Measurements from ENCODE around the gene RGS14.

The RGS14 gene

GRCh38 chr5:177377851-177378776 is 20.4 kb downstream of the RGS14 start:
- DNase-seq: no peak

- DNase-seq: peak in 2 of 56 donors; percentile 19 to 27
These were observed 21.5 kb downstream of the RGS14 start for GRCh38 chr5:177378884-177379883.

- no peak for DNase-seq
These were observed 23.0 kb downstream of the RGS14 start for GRCh38 chr5:177380805-177381126.

- peak in 10 of 56 donors; percentile 13 to 55 (median 26) for DNase-seq
These were observed 24.8 kb downstream of the RGS14 start for GRCh38 chr5:177382423-177383029.

- DNase-seq: no peak
These were observed 25.5 kb downstream of the RGS14 start for GRCh38 chr5:177383181-177383580.

GRCh38 chr5:177384134-177384533 is 26.4 kb downstream of the RGS14 start, which contains the start of gene SLC34A1:
TSS of gene SLC34A1 (plus strand) at chr5:177384434. CDS start at chr5:177385742, 1,308 bp downstream.
- no peak for DNase-seq

- no peak for DNase-seq
These were observed 28.0 kb downstream of the RGS14 start for GRCh38 chr5:177385720-177386119.

GRCh38 chr5:177386542-177386941 is 28.8 kb downstream of the RGS14 start:
- no peak for DNase-seq

GRCh38 chr5:177387405-177387804 is 29.7 kb downstream of the RGS14 start:
- no peak for DNase-seq

- no peak for DNase-seq
These were observed 30.9 kb downstream of the RGS14 start for GRCh38 chr5:177388521-177389052.

GRCh38 chr5:177389241-177390169 is 31.8 kb downstream of the RGS14 start:
- DNase-seq: no peak

- peak in 50 of 56 donors; percentile 9 to 86 (median 57) for DNase-seq
These were observed 32.9 kb downstream of the RGS14 start for GRCh38 chr5:177390363-177391300.

- no peak for DNase-seq
These were observed 35.0 kb downstream of the RGS14 start for GRCh38 chr5:177392765-177393164.

- DNase-seq: no peak
These were observed 35.6 kb downstream of the RGS14 start for GRCh38 chr5:177393206-177393765.

- no peak for DNase-seq
These were observed 36.3 kb downstream of the RGS14 start for GRCh38 chr5:177393990-177394389.

GRCh38 chr5:177396078-177396477 is 38.4 kb downstream of the RGS14 start:
- no peak for DNase-seq

- no peak for DNase-seq
These were observed 39.1 kb downstream of the RGS14 start for GRCh38 chr5:177396807-177397206.

GRCh38 chr5:177397875-177398390 is 40.2 kb downstream of the RGS14 start:
- no peak for DNase-seq

All from amygdala (tissue), 56 donors.